ENCODE results near the gene KLK6.

GRCh38 chr19:50943074-50943828 is 26.1 kb downstream of the KLK6 start:
- TF ChIP-seq, protein P1, sequence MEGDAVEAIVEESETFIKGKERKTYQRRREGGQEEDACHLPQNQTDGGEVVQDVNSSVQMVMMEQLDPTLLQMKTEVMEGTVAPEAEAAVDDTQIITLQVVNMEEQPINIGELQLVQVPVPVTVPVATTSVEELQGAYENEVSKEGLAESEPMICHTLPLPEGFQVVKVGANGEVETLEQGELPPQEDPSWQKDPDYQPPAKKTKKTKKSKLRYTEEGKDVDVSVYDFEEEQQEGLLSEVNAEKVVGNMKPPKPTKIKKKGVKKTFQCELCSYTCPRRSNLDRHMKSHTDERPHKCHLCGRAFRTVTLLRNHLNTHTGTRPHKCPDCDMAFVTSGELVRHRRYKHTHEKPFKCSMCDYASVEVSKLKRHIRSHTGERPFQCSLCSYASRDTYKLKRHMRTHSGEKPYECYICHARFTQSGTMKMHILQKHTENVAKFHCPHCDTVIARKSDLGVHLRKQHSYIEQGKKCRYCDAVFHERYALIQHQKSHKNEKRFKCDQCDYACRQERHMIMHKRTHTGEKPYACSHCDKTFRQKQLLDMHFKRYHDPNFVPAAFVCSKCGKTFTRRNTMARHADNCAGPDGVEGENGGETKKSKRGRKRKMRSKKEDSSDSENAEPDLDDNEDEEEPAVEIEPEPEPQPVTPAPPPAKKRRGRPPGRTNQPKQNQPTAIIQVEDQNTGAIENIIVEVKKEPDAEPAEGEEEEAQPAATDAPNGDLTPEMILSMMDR (IDR thresholded peaks at IDR 0.05): no peak
- TF ChIP-seq POLR2A (IDR thresholded peaks at IDR 0.05): no peak
